H9 (cell line): Measurements from ENCODE around the gene HLA-DOB. TPM values are rescaled to one million over a fixed set of nuclear protein-coding genes. Genes with fewer than 3 reads are reported as not detected.

ENCODE experiments used
- DNase-seq: peaks from one replicate; pipeline ENCODE4 v3.0.0-alpha.2; 2017
- H2AFZ ChIP-seq: one replicate; pipeline ENCODE4 v1.6.1; 2013; ENCODE audit warnings: mild to moderate bottlenecking, low read length, control low read depth, moderate library complexity
- H2AK5ac ChIP-seq: 2 replicates; pipeline ENCODE4 v1.6.1; 2013; ENCODE audit warnings: low read length, control low read depth, mixed read lengths; ENCODE audit not compliant: insufficient read length
- H2BK120ac ChIP-seq: one replicate; pipeline ENCODE4 v1.6.1; 2013; ENCODE audit warnings: low read depth, mild to moderate bottlenecking, low read length, control low read depth, inconsistent platforms; ENCODE audit not compliant: poor library complexity, severe bottlenecking
- H2BK12ac ChIP-seq: 2 replicates; pipeline ENCODE4 v1.6.1; 2013; ENCODE audit warnings: low read length, control low read depth, mixed read lengths, low read depth; ENCODE audit not compliant: insufficient read length
- H2BK15ac ChIP-seq: 2 replicates; pipeline ENCODE4 v1.6.1; 2013; ENCODE audit warnings: low read depth, low read length, control low read depth
- H2BK20ac ChIP-seq: one replicate; pipeline ENCODE4 v1.6.1; 2013; ENCODE audit warnings: low read depth, mild to moderate bottlenecking, low read length, control low read depth, inconsistent platforms; ENCODE audit not compliant: poor library complexity, severe bottlenecking
- H2BK5ac ChIP-seq: 2 replicates; pipeline ENCODE4 v1.6.1; 2013; ENCODE audit warnings: low read length, control low read depth, mixed read lengths; ENCODE audit not compliant: insufficient read length
- H3K14ac ChIP-seq: 2 replicates; pipeline ENCODE4 v1.6.1; 2013; ENCODE audit warnings: low read length, control low read depth; ENCODE audit not compliant: insufficient read depth
- H3K18ac ChIP-seq: 2 replicates; pipeline ENCODE4 v1.6.1; 2013; ENCODE audit warnings: low read depth, mild to moderate bottlenecking, mixed read lengths, low read length, control low read depth; ENCODE audit not compliant: insufficient read length
- H3K23ac ChIP-seq: 2 replicates; pipeline ENCODE4 v1.6.1; 2013; ENCODE audit warnings: low read length, control low read depth, mixed read lengths, low read depth; ENCODE audit not compliant: insufficient read length
- H3K23me2 ChIP-seq: 2 replicates; pipeline ENCODE4 v1.6.1; 2013; ENCODE audit warnings: low read depth, mild to moderate bottlenecking, mixed read lengths, low read length, control low read depth; ENCODE audit not compliant: insufficient read length, poor library complexity, severe bottlenecking
- H3K27ac ChIP-seq: 2 replicates; pipeline ENCODE4 v1.5.1; 2013; ENCODE audit warnings: low read length, control low read depth, mixed read lengths, low read depth; ENCODE audit not compliant: insufficient read length
- H3K27me3 ChIP-seq: 2 replicates; pipeline ENCODE4 v1.6.1; 2013; ENCODE audit warnings: low read length, control low read depth, inconsistent platforms; ENCODE audit not compliant: insufficient read depth
- H3K4ac ChIP-seq: 2 replicates; pipeline ENCODE4 v1.6.1; 2013; ENCODE audit warnings: low read depth, mild to moderate bottlenecking, control low read depth, inconsistent platforms, low read length, moderate library complexity
- H3K4me1 ChIP-seq: 2 replicates; pipeline ENCODE4 v1.6.1; 2013; ENCODE audit warnings: low read length, control low read depth, inconsistent platforms; ENCODE audit not compliant: insufficient read depth
- H3K4me2 ChIP-seq: 2 replicates; pipeline ENCODE4 v1.6.1; 2013; ENCODE audit warnings: low read length, control low read depth, mixed read lengths; ENCODE audit not compliant: insufficient read length, insufficient read depth
- H3K56ac ChIP-seq: 2 replicates; pipeline ENCODE4 v1.6.1; 2013; ENCODE audit warnings: low read depth, mild to moderate bottlenecking, mixed read lengths, low read length, control low read depth; ENCODE audit not compliant: insufficient read length
- H3K79me1 ChIP-seq: 2 replicates; pipeline ENCODE4 v1.6.1; 2013; ENCODE audit warnings: low read depth, mild to moderate bottlenecking, moderate library complexity, low read length, control low read depth, inconsistent platforms; ENCODE audit not compliant: insufficient read depth, poor library complexity, severe bottlenecking
- H3K79me2 ChIP-seq: 2 replicates; pipeline ENCODE4 v1.6.1; 2013; ENCODE audit warnings: low read length, control low read depth, inconsistent platforms; ENCODE audit not compliant: insufficient read depth
- H3K9ac ChIP-seq: 2 replicates; pipeline ENCODE4 v1.6.1; 2013; ENCODE audit warnings: low read length, control low read depth, mixed read lengths; ENCODE audit not compliant: insufficient read length; ENCODE audit errors: extremely low read depth
- H3K9me3 ChIP-seq: one replicate; pipeline ENCODE4 v1.6.1; 2013; ENCODE audit warnings: low read depth, low read length, inconsistent platforms; ENCODE audit not compliant: control insufficient read depth
- H3T11ph ChIP-seq: one replicate; pipeline ENCODE4 v1.6.1; 2013; ENCODE audit warnings: mild to moderate bottlenecking, low read length, control low read depth, inconsistent platforms
- H4K20me1 ChIP-seq: one replicate; pipeline ENCODE4 v1.6.1; 2013; ENCODE audit not compliant: control insufficient read depth, insufficient read length, insufficient read depth
- H4K5ac ChIP-seq: 2 replicates; pipeline ENCODE4 v1.6.1; 2013; ENCODE audit warnings: low read depth, mild to moderate bottlenecking, mixed read lengths, low read length, control low read depth; ENCODE audit not compliant: insufficient read length
- H4K8ac ChIP-seq: replicated peaks from 2 replicates; pipeline ENCODE4 v1.6.1; 2013; ENCODE audit warnings: low read length, control low read depth, mixed read lengths, low read depth; ENCODE audit not compliant: insufficient read length
- H4K91ac ChIP-seq: 2 replicates; pipeline ENCODE4 v1.6.1; 2013; ENCODE audit warnings: low read depth, mild to moderate bottlenecking, moderate library complexity, mixed read lengths, low read length, control low read depth; ENCODE audit not compliant: insufficient read length
- H3K27ac Mint-ChIP-seq, 3 experiments: 2 replicates in 2 of 3; 3 replicates in 1 of 3; pipeline ENCODE4 v1.8.0; 2020 to 2021; ENCODE audit warnings: mixed read lengths in 3 of 3, mild to moderate bottlenecking in 1 of 3, moderate library complexity in 1 of 3
- H3K27me3 Mint-ChIP-seq: 2 replicates; pipeline ENCODE4 v1.8.0; 2021; ENCODE audit warnings: low read depth, mild to moderate bottlenecking, moderate library complexity, mixed read lengths
- H3K36me3 Mint-ChIP-seq, 3 experiments: 2 replicates in 2 of 3; 3 replicates in 1 of 3; pipeline ENCODE4 v1.8.0; 2020 to 2021; ENCODE audit warnings: low read depth in 3 of 3, mixed read lengths in 3 of 3; ENCODE audit not compliant: insufficient read depth in 1 of 3
- H3K4me1 Mint-ChIP-seq, 2 experiments: 2 replicates each; pipeline ENCODE4 v1.8.0; 2020; ENCODE audit warnings: mixed read lengths in 2 of 2
- H3K4me3 Mint-ChIP-seq, 2 experiments: 2 replicates in 1 of 2; 3 replicates in 1 of 2; pipeline ENCODE4 v1.8.0; 2020 to 2021; ENCODE audit warnings: mild to moderate bottlenecking in 2 of 2, mixed read lengths in 2 of 2, moderate library complexity in 1 of 2
- H3K9me3 Mint-ChIP-seq, 2 experiments: 2 replicates in 1 of 2; 3 replicates in 1 of 2; pipeline ENCODE4 v1.8.0; 2020; ENCODE audit warnings: mild to moderate bottlenecking in 2 of 2, mixed read lengths in 2 of 2, moderate library complexity in 1 of 2
- WGBS: extraction: QIAGEN DNeasy Blood & Tissue Kit; methylation state at CpG from one replicate; pipeline ENCODE4 v1.1.7; 2013; ENCODE audit warnings: missing lambda C conversion rate, low lambda C conversion rate, mixed read lengths; ENCODE audit not compliant: insufficient read length; ENCODE audit errors: extremely low coverage; 5-methylcytosine and 5-hydroxymethylcytosine counted together
- total RNA-seq: library from RNA; stranded (reverse); gene quantifications from 2 replicates; pipeline ENCODE4 v1.2.1, GENCODE V29; 2021
- TF ChIP-seq, protein P1 (sequence below): fragments of 200-600 bp; sonication (generic); conservative IDR thresholded peaks from 3 replicates; pipeline ENCODE4 v1.8.0; 2021; ENCODE audit warnings: antibody characterized with exemption, mild to moderate bottlenecking

The HLA-DOB gene
- total RNA-seq, 1 experiment from 2014 or later = 0.20 TPM

DNA sequence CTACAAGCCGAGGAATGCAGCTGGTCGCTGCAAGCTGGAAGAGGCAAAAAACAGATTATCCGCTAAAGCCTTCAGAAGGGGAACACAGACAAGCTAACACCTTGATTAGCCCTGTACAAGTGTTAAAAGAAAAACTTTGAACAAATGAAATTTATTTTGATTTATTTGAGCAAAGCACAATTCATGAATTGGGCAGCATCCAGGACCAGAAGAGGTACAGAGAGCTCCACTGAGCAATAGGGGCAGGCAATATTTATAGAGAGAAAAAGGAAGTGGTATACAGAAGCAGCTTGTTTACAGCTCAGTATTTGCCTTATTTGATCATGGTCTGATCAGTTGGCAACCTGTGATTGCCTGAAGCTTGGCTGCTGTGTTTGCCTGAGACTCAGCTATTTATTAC, 17.6 kb downstream of the HLA-DOB start:
- H2BK20ac ChIP-seq = no peak overlapping the region
- H3K4me3 Mint-ChIP-seq = no peak overlapping the region

More for the DNA sequence above, 17.6 kb downstream of the HLA-DOB start:
- no peak overlapping the region for H2BK5ac ChIP-seq
- DNase-seq = no peak
- H3K4me2 ChIP-seq = no peak overlapping the region
- no peak overlapping the region for H4K5ac ChIP-seq
- peaks cover 8 to 10% of the 10 kb centered on the region in 2 experiments for H3K4me1 Mint-ChIP-seq
- no peaks in the 10 kb centered on the region for H3K79me2 ChIP-seq
- H3K27ac Mint-ChIP-seq = no peak overlapping the region
- H3K79me1 ChIP-seq = no peaks in the 10 kb centered on the region
- peaks cover 8 to 9% of the 10 kb centered on the region in 2 experiments for H3K9me3 Mint-ChIP-seq
- no peak overlapping the region for H2BK120ac ChIP-seq
- H3K23me2 ChIP-seq = no peaks in the 10 kb centered on the region
- H4K8ac ChIP-seq = no peak overlapping the region
- no peak overlapping the region for H2BK12ac ChIP-seq
- H3T11ph ChIP-seq = no peak overlapping the region
- no peaks in the 10 kb centered on the region for H3K9me3 ChIP-seq
- H2BK15ac ChIP-seq = no peak overlapping the region
- H4K20me1 ChIP-seq = no peaks in the 10 kb centered on the region
- no peak overlapping the region for H3K4ac ChIP-seq
- H3K14ac ChIP-seq = no peak overlapping the region
- H3K23ac ChIP-seq = no peak overlapping the region
- no peak overlapping the region for H3K18ac ChIP-seq
- H3K4me1 ChIP-seq = no peaks in the 10 kb centered on the region
- no peak overlapping the region for H3K56ac ChIP-seq
- no peaks in the 10 kb centered on the region for H3K27me3 ChIP-seq
- H2AFZ ChIP-seq = no peak overlapping the region
- H4K91ac ChIP-seq = no peak overlapping the region
- no peak overlapping the region for H3K27ac ChIP-seq
- no peak overlapping the region for H2AK5ac ChIP-seq
- TF ChIP-seq, protein P1, sequence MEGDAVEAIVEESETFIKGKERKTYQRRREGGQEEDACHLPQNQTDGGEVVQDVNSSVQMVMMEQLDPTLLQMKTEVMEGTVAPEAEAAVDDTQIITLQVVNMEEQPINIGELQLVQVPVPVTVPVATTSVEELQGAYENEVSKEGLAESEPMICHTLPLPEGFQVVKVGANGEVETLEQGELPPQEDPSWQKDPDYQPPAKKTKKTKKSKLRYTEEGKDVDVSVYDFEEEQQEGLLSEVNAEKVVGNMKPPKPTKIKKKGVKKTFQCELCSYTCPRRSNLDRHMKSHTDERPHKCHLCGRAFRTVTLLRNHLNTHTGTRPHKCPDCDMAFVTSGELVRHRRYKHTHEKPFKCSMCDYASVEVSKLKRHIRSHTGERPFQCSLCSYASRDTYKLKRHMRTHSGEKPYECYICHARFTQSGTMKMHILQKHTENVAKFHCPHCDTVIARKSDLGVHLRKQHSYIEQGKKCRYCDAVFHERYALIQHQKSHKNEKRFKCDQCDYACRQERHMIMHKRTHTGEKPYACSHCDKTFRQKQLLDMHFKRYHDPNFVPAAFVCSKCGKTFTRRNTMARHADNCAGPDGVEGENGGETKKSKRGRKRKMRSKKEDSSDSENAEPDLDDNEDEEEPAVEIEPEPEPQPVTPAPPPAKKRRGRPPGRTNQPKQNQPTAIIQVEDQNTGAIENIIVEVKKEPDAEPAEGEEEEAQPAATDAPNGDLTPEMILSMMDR = no peak
- peaks cover 0 to 6% (median 0%) of the 10 kb centered on the region in 3 experiments; a peak in 2 of 7 replicates for H3K36me3 Mint-ChIP-seq
- no CpG with 5 or more reads among the region's 3 CpGs for WGBS
- H3K27me3 Mint-ChIP-seq = peaks cover 40% of the 10 kb centered on the region
- H3K9ac ChIP-seq = no peak overlapping the region
